Prostate gland (tissue), 2 donors: ENCODE measurements around the gene GAL3ST3. TPM values are rescaled to one million over a fixed set of nuclear protein-coding genes. Genes with fewer than 3 reads are reported as not detected.

Experiments used
- DNase-seq: peaks from one replicate; pipeline ENCODE4 v3.0.0-alpha.2; 2019; ENCODE audit warnings: low spot score
- H3K27ac ChIP-seq, 2 donors: fragments of 200-600 bp; sonication (generic); 2 replicates each; pipeline ENCODE4 v1.5.1; 2017 to 2019
- H3K27me3 ChIP-seq: fragments of 200-600 bp; sonication (generic); replicated peaks from 2 replicates; pipeline ENCODE4 v1.5.1; 2019; ENCODE audit not compliant: insufficient read depth
- H3K36me3 ChIP-seq, 2 donors: fragments of 200-600 bp; sonication (generic); 1 replicate in 1 of 2; 2 replicates in 1 of 2; pipeline versions ENCODE4 v1.5.1 to v1.8.1; 2017 to 2019
- H3K4me1 ChIP-seq: fragments of 200-600 bp; sonication (generic); replicated peaks from 2 replicates; pipeline ENCODE4 v1.5.1; 2019
- H3K4me3 ChIP-seq, 2 donors: fragments of 200-600 bp; sonication (generic); 2 replicates each; pipeline ENCODE4 v1.5.1; 2017 to 2019
- H3K9me3 ChIP-seq: fragments of 200-600 bp; sonication (generic); 2 replicates; pipeline ENCODE4 v1.5.1; 2017
- POLR2AphosphoS5 ChIP-seq: sonication (generic); formaldehyde crosslinking; IDR thresholded peaks from one replicate; pipeline ENCODE4 v1.6.1; 2017; ENCODE audit warnings: antibody characterized with exemption
- WGBS: methylation state at CpG from one replicate; pipeline ENCODE4 v1.1.5; 2018; 5-methylcytosine and 5-hydroxymethylcytosine counted together
- intact Hi-C: fragments of 100-400 bp; cut with DNase I; formaldehyde crosslinking; loops from one replicate; pipeline ENCODE4 v1.14.2; 2022
- total RNA-seq, 2 donors: library from RNA; depleted of rRNA; stranded (reverse); fragments of >200 nt; gene quantifications; one replicate each; pipeline ENCODE4 v1.1.0, GENCODE V29; 2016
- TF ChIP-seq, protein P1 (sequence below), 4 experiments: fragments of 200-600 bp in 2 of 4; fragments of 450-650 bp in 2 of 4; sonication (generic) in 2 of 4; IDR thresholded peaks; 1 replicate in 3 of 4; 2 replicates in 1 of 4; pipeline ENCODE4 v1.5.1; 2016 to 2019; ENCODE audit warnings: antibody characterized with exemption in 4 of 4, mild to moderate bottlenecking in 2 of 4, moderate library complexity in 2 of 4

GAL3ST3 gene
- total RNA-seq, 2 donors from 2014 or later, result 2.3 to 4.3 TPM

DNA sequence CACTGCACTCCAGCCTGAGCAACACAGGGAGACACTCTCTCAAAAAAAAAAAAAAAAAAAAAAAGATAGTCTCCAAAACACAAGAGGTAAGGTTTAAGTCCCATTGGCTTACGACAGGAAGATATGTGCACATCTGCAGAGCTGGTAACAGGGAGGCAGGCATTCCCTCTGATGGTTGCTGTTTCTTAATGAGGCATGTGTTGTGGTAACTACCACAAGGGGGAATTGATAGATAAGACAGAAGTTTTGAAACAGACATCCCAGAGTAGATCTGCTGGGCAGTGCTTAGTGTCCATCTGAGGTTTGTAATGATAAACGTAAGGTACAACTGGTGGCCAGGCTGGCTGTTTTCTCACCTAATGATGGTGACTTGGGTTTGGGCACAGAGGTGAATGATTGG lies 51.7 kb downstream of the GAL3ST3 start:
- no peak for TF ChIP-seq POLR2AphosphoS5
- TF ChIP-seq, protein P1, sequence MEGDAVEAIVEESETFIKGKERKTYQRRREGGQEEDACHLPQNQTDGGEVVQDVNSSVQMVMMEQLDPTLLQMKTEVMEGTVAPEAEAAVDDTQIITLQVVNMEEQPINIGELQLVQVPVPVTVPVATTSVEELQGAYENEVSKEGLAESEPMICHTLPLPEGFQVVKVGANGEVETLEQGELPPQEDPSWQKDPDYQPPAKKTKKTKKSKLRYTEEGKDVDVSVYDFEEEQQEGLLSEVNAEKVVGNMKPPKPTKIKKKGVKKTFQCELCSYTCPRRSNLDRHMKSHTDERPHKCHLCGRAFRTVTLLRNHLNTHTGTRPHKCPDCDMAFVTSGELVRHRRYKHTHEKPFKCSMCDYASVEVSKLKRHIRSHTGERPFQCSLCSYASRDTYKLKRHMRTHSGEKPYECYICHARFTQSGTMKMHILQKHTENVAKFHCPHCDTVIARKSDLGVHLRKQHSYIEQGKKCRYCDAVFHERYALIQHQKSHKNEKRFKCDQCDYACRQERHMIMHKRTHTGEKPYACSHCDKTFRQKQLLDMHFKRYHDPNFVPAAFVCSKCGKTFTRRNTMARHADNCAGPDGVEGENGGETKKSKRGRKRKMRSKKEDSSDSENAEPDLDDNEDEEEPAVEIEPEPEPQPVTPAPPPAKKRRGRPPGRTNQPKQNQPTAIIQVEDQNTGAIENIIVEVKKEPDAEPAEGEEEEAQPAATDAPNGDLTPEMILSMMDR (IDR thresholded peaks at IDR 0.05), result no peak
- 80% methylated on average over 2 of the region's 2 CpGs for WGBS
- peaks cover 6 to 19% of the 10 kb centered on the region in 2 donors for H3K36me3 ChIP-seq
- DNase-seq, result no peak
- peaks cover 2% of the 10 kb centered on the region for H3K4me1 ChIP-seq
- intact Hi-C loops, result no loop called here
- no peaks in the 10 kb centered on the region for H3K9me3 ChIP-seq
- H3K27ac ChIP-seq, result no peak overlapping the region
- H3K27me3 ChIP-seq, result no peaks in the 10 kb centered on the region
- H3K4me3 ChIP-seq, result no peak overlapping the region

DNA sequence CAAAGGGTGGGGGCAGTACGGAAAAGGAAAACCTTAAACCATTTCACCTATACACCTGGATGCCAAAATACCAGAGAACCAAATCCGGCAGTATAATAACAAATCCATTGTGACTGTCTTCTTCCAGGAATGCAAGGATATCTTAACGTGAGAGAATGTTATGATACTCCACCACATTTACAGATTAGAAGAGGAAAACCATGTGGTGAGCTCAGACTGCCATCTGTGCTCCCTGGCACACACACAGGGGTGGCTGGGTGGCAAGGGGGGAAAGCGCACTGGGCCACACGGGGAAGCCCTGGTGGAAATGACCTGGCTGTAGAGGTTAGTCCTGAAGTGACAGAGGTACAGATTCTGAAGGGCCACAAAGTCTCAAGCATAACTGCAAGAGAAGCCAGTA lies 56.9 kb downstream of the GAL3ST3 start:
- TF ChIP-seq, protein P1 (IDR thresholded peaks at IDR 0.05), result no peak
- intact Hi-C loops, result no loop called here
- H3K36me3 ChIP-seq, result no peaks in the 10 kb centered on the region
- no peak overlapping the region for H3K4me3 ChIP-seq
- 80% methylated on average over 5 of the region's 5 CpGs for WGBS
- no peaks in the 10 kb centered on the region for H3K27me3 ChIP-seq
- no peak overlapping the region for H3K27ac ChIP-seq
- no peak for DNase-seq
- no peaks in the 10 kb centered on the region for H3K4me1 ChIP-seq
- no peaks in the 10 kb centered on the region for H3K9me3 ChIP-seq

Other genes starting within 250 kb of the GAL3ST3 start
- under 1 TPM in 1 of 2 donors, not detected in 1; 0.91 TPM for gene SNX32, start 215.2 kb downstream of the GAL3ST3 start, total RNA-seq
- 100 to 1,000 TPM; 654 to 731 TPM for gene CFL1, start 191.0 kb downstream of the GAL3ST3 start, total RNA-seq
- gene MUS81, start 188.7 kb downstream of the GAL3ST3 start, total RNA-seq, result 10 to 100 TPM; 64.3 to 68.6 TPM
- gene EFEMP2, start 176.4 kb downstream of the GAL3ST3 start, total RNA-seq, result 10 to 100 TPM; 40.0 to 84.5 TPM
- 1 to 10 TPM; 1.3 to 1.8 TPM for gene CTSW, start 169.3 kb downstream of the GAL3ST3 start, total RNA-seq
- 100 to 1,000 TPM in 1 of 2 donors, 10 to 100 TPM in 1; 87.7 to 151 TPM for gene FIBP, start 160.7 kb downstream of the GAL3ST3 start, total RNA-seq
- gene CCDC85B, start 158.5 kb downstream of the GAL3ST3 start, total RNA-seq, result 10 to 100 TPM; 40.4 to 55.0 TPM
- gene FOSL1, start 148.8 kb downstream of the GAL3ST3 start, total RNA-seq, result 1 to 10 TPM; 2.6 to 3.4 TPM
- gene C11orf68, start 130.1 kb downstream of the GAL3ST3 start, total RNA-seq, result 10 to 100 TPM; 30.1 to 54.6 TPM
- gene DRAP1, start 129.7 kb downstream of the GAL3ST3 start, total RNA-seq, result 100 to 1,000 TPM; 101 to 127 TPM
- gene TSGA10IP, start 103.7 kb downstream of the GAL3ST3 start, total RNA-seq, result under 1 TPM in 1 of 2 donors, not detected in 1; 0.68 TPM
- gene SART1, start 87.4 kb downstream of the GAL3ST3 start, total RNA-seq, result 10 to 100 TPM; 36.7 to 76.6 TPM
- gene EIF1AD, start 47.0 kb downstream of the GAL3ST3 start, total RNA-seq, result 10 to 100 TPM; 33.6 to 37.3 TPM
- gene BANF1, start 46.7 kb downstream of the GAL3ST3 start, total RNA-seq, result 10 to 100 TPM; 59.4 to 78.8 TPM
- gene CST6, start 37.2 kb downstream of the GAL3ST3 start, total RNA-seq, result 1 to 10 TPM in 1 of 2 donors, under 1 TPM in 1; 0.36 to 6.5 TPM
- gene CATSPER1, start 22.7 kb downstream of the GAL3ST3 start, total RNA-seq, result under 1 TPM in 1 of 2 donors, not detected in 1; 0.85 TPM
- 100 to 1,000 TPM; 130 to 212 TPM for gene SF3B2, start 3.2 kb upstream of the GAL3ST3 start, total RNA-seq
- 100 to 1,000 TPM in 1 of 2 donors, 10 to 100 TPM in 1; 51.9 to 107 TPM for gene PACS1, start 21.1 kb upstream of the GAL3ST3 start, total RNA-seq
- gene KLC2, start 208.5 kb upstream of the GAL3ST3 start, total RNA-seq, result 10 to 100 TPM; 22.5 to 49.8 TPM
- 100 to 1,000 TPM; 140 to 166 TPM for gene RAB1B, start 219.5 kb upstream of the GAL3ST3 start, total RNA-seq
- gene CNIH2, start 229.0 kb upstream of the GAL3ST3 start, total RNA-seq, result 1 to 10 TPM in 1 of 2 donors, not detected in 1; 3.6 TPM
- 100 to 1,000 TPM in 1 of 2 donors, 10 to 100 TPM in 1; 92.6 to 112 TPM for gene YIF1A, start 240.0 kb upstream of the GAL3ST3 start, total RNA-seq
- under 1 TPM; 0.17 to 0.50 TPM for gene TMEM151A, start 242.7 kb upstream of the GAL3ST3 start, total RNA-seq